Uterus (tissue), 4 donors: ENCODE data around the gene RAB10. TPM values are rescaled to one million over a fixed set of nuclear protein-coding genes. Genes with fewer than 3 reads are reported as not detected.

Source experiments
- DNase-seq, 2 donors: peaks; one replicate each; pipeline ENCODE4 v3.0.0-alpha.2; 2019 to 2020
- H3K27ac ChIP-seq, 2 donors: fragments of 200-600 bp; sonication (generic); 1 replicate in 1 of 2; 2 replicates in 1 of 2; pipeline ENCODE4 v1.5.1; 2016 to 2018
- H3K27me3 ChIP-seq, 2 donors: fragments of 200-600 bp; sonication (generic); one replicate each; pipeline ENCODE4 v1.5.1; 2018 to 2019; ENCODE audit warnings: control low read depth in 1 of 2
- H3K36me3 ChIP-seq, 2 donors: fragments of 200-600 bp; sonication (generic); one replicate each; pipeline ENCODE4 v1.5.1; 2019; ENCODE audit warnings: control low read depth in 1 of 2
- H3K4me1 ChIP-seq, 2 donors: fragments of 200-600 bp; sonication (generic); one replicate each; pipeline ENCODE4 v1.5.1; 2018 to 2019; ENCODE audit warnings: control low read depth in 1 of 2
- H3K4me3 ChIP-seq, 2 donors: fragments of 200-600 bp; sonication (generic); 1 replicate in 1 of 2; 2 replicates in 1 of 2; pipeline ENCODE4 v1.5.1; 2018 to 2019; ENCODE audit warnings: mild to moderate bottlenecking in 1 of 2
- H3K9me3 ChIP-seq, 2 donors: fragments of 200-600 bp; sonication (generic); one replicate each; pipeline ENCODE4 v1.5.1; 2019; ENCODE audit warnings: control low read depth in 1 of 2
- POLR2A ChIP-seq, 2 donors: fragments of 450-650 bp; IDR thresholded peaks; one replicate each; pipeline ENCODE4 v1.6.1; 2016; ENCODE audit warnings: antibody characterized with exemption in 2 of 2, mild to moderate bottlenecking in 1 of 2, moderate library complexity in 1 of 2
- intact Hi-C: fragments of 100-400 bp; cut with DNase I; formaldehyde crosslinking; loops from one replicate; pipeline ENCODE4 v1.15.1; 2023; ENCODE audit warnings: low total_unique reads
- total RNA-seq, 4 donors: library from RNA; depleted of rRNA in 3 of 4; stranded (reverse); fragments of >200 nt in 3 of 4; gene quantifications; one replicate each; pipeline versions ENCODE4 v1.1.0 to v1.2.4, GENCODE V29; 2014 to 2023
- TF ChIP-seq, protein P1 (sequence below), 4 experiments: fragments of 200-600 bp in 2 of 4; fragments of 450-650 bp in 2 of 4; sonication (generic) in 2 of 4; IDR thresholded peaks; one replicate each; pipeline ENCODE4 v1.5.1; 2016 to 2019; ENCODE audit warnings: antibody characterized with exemption in 4 of 4, mild to moderate bottlenecking in 2 of 4, moderate library complexity in 1 of 4
- donor health status: DM: yes; HTN: yes; CAD: no.

RAB10 gene
- total RNA-seq, 4 donors from 2014 or later, result 45.9 to 219 (median 97.1) TPM

DNA sequence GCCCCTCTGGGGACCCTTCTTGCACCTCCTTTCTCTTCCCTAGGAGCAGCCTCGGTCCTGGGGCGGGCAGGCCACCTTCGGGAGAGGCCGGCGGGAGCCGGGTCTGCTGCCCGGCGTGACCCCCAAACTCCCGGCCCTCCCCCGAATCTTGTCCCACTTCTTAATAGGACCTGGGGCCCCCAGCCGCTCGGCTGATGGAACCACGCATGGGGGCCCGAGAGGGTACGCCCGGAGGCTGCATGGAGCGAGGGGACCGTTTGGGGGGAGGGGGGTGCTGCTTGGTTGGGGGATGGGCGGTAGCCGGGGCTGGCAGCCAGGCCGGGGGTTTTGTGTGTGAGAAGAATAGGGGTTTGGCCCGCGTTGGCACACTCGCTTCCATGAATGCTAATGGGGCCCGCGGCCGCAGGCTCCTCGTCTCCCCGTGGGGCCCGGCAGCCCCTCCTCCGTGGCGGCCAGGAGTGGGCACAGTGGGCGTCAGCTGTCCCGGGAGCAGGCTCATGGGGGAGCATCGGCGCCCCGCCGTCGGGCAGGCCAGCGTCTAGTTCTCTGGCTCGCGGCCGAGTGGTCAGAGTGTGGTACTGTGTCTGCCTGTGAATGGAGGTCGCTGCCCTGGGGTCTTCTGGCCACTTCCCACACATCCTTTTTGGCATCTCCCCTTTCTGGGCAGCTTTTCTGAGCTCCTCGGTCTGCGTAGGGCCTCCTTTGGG, 140.0 kb downstream of the RAB10 start:
- intact Hi-C loops, result no loop called here
- Histone ChIP-seq H3K9me3 (no peaks in the 10 kb centered on the region), H3K27ac (no peak overlapping the region), H3K4me1 (peaks cover 0 to 11% of the 10 kb centered on the region in 2 donors), H3K27me3 (peaks cover 17 to 18% of the 10 kb centered on the region in 2 donors), H3K36me3 (no peaks in the 10 kb centered on the region), H3K4me3 (peak overlapping the region in 1 of 2 donors; percentile 31)
- no peak for TF ChIP-seq POLR2A (IDR thresholded peaks at IDR 0.05)
- TF ChIP-seq, protein P1, sequence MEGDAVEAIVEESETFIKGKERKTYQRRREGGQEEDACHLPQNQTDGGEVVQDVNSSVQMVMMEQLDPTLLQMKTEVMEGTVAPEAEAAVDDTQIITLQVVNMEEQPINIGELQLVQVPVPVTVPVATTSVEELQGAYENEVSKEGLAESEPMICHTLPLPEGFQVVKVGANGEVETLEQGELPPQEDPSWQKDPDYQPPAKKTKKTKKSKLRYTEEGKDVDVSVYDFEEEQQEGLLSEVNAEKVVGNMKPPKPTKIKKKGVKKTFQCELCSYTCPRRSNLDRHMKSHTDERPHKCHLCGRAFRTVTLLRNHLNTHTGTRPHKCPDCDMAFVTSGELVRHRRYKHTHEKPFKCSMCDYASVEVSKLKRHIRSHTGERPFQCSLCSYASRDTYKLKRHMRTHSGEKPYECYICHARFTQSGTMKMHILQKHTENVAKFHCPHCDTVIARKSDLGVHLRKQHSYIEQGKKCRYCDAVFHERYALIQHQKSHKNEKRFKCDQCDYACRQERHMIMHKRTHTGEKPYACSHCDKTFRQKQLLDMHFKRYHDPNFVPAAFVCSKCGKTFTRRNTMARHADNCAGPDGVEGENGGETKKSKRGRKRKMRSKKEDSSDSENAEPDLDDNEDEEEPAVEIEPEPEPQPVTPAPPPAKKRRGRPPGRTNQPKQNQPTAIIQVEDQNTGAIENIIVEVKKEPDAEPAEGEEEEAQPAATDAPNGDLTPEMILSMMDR (IDR thresholded peaks at IDR 0.05), result no peak
- no peak for DNase-seq

DNA sequence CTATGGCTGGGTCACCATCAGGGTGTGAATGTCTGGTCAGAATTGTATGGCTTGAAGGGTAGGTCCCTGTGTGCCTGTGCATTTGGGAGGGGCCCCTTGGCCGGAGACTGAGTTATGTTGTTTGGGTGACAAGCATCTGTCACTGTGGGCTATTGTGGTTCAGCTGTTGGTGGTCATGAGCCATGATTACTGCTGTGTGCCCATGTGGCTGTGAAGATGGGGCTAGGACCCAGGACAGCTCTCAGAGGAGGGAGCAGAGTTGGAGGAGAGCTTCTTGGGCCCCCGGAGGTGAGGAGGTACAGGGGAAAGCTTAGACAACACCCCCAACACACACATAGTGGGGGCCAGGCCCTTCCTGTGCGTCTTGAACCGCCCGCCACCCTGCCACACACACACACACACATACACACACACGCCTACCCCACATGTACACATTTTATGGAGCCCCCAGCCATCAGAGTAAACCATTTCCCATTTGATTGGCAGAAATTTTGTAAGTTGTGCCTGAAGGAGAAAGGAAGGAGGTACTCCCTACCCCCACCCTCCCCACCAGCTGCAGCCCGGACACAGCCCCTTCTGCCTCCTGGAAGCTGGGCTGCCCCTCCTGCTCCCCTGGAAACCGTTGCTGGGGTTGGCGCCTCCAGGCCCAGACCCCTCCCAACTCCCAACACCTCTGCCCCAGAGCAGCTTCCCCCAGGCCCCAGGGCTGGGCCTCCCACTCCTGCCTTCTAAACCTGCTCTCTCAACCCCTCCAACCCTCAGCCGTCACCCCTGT, 141.0 kb downstream of the RAB10 start:
- no peak for DNase-seq
- no peak overlapping the region for H3K27ac ChIP-seq
- intact Hi-C loops, result no loop called here
- H3K36me3 ChIP-seq, result no peaks in the 10 kb centered on the region
- H3K27me3 ChIP-seq, result peaks cover 17 to 18% of the 10 kb centered on the region in 2 donors
- H3K4me3 ChIP-seq, result no peak overlapping the region
- no peaks in the 10 kb centered on the region for H3K9me3 ChIP-seq
- peaks cover 0 to 11% of the 10 kb centered on the region in 2 donors for H3K4me1 ChIP-seq
- TF ChIP-seq, protein P1 (IDR thresholded peaks at IDR 0.05), result no peak
- no peak for TF ChIP-seq POLR2A (IDR thresholded peaks at IDR 0.05)

DNA sequence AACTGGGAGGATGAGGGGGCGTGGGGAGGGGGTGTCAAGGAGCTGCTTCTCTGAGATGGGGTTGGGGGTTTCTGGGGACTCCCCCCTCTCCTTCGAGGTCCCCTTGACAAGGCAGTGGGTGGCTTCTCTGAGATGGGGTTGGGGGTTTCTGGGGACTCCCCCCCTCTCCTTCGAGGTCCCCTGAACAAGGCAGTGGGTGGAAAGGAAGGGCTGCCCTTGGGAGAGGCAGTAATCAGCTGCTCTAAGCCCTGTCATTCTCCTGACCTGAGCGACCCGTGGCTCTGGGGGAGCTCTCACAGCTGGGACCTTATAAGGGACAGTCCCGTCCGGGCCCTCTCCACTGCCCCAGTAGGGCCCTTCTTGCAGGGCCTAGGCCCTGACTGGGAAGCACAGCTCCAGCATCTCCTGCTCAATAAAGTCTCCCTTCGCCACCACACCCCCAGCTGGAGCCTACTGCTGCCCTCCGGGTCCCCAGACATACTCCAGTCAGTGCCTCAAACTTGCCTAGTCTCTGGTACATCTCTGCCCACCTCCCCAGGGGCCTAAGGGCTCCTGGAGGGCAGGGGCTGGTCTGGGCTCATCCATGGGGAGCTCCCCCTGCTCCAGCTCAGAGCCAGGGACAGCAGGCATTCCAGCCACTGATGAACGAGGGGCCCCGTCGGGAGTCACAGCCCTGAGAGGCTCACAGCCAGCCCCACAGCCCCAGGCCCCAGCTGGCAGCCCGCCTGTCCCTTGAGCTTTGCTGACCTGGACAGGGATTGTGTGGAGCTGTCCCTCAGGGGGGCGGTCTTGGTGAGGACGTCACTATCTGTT, 141.8 kb downstream of the RAB10 start:
- no peak for DNase-seq
- H3K4me1 ChIP-seq, result peaks cover 0 to 11% of the 10 kb centered on the region in 2 donors
- no peak overlapping the region for H3K4me3 ChIP-seq
- intact Hi-C loops, result no loop called here
- no peak overlapping the region for H3K27ac ChIP-seq
- TF ChIP-seq POLR2A (IDR thresholded peaks at IDR 0.05), result no peak
- TF ChIP-seq, protein P1 (IDR thresholded peaks at IDR 0.05), result no peak
- H3K9me3 ChIP-seq, result no peaks in the 10 kb centered on the region
- no peaks in the 10 kb centered on the region for H3K36me3 ChIP-seq
- peaks cover 17 to 18% of the 10 kb centered on the region in 2 donors for H3K27me3 ChIP-seq

DNA sequence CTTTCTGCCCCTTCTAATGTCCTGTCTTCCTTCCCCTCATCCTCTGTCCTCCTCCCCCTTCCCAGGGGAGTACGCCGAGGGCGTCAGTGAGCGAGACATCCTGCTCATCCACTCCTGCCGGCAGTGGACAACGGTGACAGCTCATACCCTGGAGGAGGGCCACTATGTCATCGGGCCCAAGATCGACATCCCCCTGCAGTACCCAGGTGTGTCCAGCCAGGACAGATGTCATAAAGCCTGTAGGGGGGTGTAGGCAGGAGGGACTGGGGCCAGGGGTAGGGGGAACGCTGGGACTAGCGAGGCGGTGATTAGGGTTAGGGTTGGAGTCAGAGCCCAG, 142.4 kb downstream of the RAB10 start:
- intact Hi-C loops, result no loop called here
- H3K9me3 ChIP-seq, result no peaks in the 10 kb centered on the region
- peaks cover 17 to 18% of the 10 kb centered on the region in 2 donors for H3K27me3 ChIP-seq
- H3K4me1 ChIP-seq, result peaks cover 0 to 11% of the 10 kb centered on the region in 2 donors
- TF ChIP-seq, protein P1 (IDR thresholded peaks at IDR 0.05), result no peak
- no peaks in the 10 kb centered on the region for H3K36me3 ChIP-seq
- no peak for DNase-seq
- no peak overlapping the region for H3K4me3 ChIP-seq
- H3K27ac ChIP-seq, result no peak overlapping the region
